KMS-11 (cell line): ENCODE results near the gene ARMH3.

Source experiments
- H2AFZ ChIP-seq: fragments of 200-600 bp; sonication (generic); 2 replicates; pipeline ENCODE4 v1.6.1; 2016; ENCODE audit warnings: antibody characterized with exemption, mixed run types, low read depth
- H3K27ac ChIP-seq: fragments of 200-600 bp; sonication (generic); 2 replicates; pipeline ENCODE4 v1.6.1; 2016; ENCODE audit warnings: mild to moderate bottlenecking, mixed run types
- H3K27me3 ChIP-seq: fragments of 200-600 bp; sonication (generic); 2 replicates; pipeline ENCODE4 v1.6.1; 2017; ENCODE audit warnings: mild to moderate bottlenecking, low read depth, mixed run types, moderate library complexity; ENCODE audit not compliant: insufficient read depth
- H3K36me3 ChIP-seq: fragments of 200-600 bp; sonication (generic); 2 replicates; pipeline ENCODE4 v1.6.1; 2017; ENCODE audit warnings: mild to moderate bottlenecking, mixed run types; ENCODE audit not compliant: insufficient read depth
- H3K4me1 ChIP-seq: fragments of 200-600 bp; sonication (generic); 2 replicates; pipeline ENCODE4 v1.6.1; 2016; ENCODE audit warnings: mild to moderate bottlenecking, low read depth, mixed run types; ENCODE audit not compliant: poor library complexity, severe bottlenecking
- H3K4me2 ChIP-seq: fragments of 200-600 bp; sonication (generic); 2 replicates; pipeline ENCODE4 v1.7.0; 2016; ENCODE audit warnings: mild to moderate bottlenecking, mixed run types
- H3K4me3 ChIP-seq: fragments of 200-600 bp; sonication (generic); IDR thresholded peaks from 2 replicates; pipeline ENCODE4 v1.6.1; 2017; ENCODE audit warnings: low read depth, low read length, mixed read lengths; ENCODE audit not compliant: insufficient read depth
- H3K79me2 ChIP-seq: fragments of 200-600 bp; sonication (generic); 2 replicates; pipeline ENCODE4 v1.6.1; 2016; ENCODE audit warnings: low read depth, mixed run types; ENCODE audit not compliant: insufficient read depth
- H3K9ac ChIP-seq: fragments of 200-600 bp; sonication (generic); 2 replicates; pipeline ENCODE4 v1.6.1; 2016; ENCODE audit warnings: mild to moderate bottlenecking, mixed run types
- H4K20me1 ChIP-seq: fragments of 200-600 bp; sonication (generic); 2 replicates; pipeline ENCODE4 v1.6.1; 2016; ENCODE audit warnings: mild to moderate bottlenecking, mixed run types; ENCODE audit not compliant: insufficient read depth
- TF ChIP-seq, protein P1 (sequence below): fragments of 200-600 bp; sonication (generic); conservative IDR thresholded peaks from 2 replicates; pipeline ENCODE4 v1.6.1; 2017; ENCODE audit warnings: low read depth, mild to moderate bottlenecking, antibody characterized with exemption, low read length, moderate library complexity, mixed read lengths

Gene ARMH3

DNA sequence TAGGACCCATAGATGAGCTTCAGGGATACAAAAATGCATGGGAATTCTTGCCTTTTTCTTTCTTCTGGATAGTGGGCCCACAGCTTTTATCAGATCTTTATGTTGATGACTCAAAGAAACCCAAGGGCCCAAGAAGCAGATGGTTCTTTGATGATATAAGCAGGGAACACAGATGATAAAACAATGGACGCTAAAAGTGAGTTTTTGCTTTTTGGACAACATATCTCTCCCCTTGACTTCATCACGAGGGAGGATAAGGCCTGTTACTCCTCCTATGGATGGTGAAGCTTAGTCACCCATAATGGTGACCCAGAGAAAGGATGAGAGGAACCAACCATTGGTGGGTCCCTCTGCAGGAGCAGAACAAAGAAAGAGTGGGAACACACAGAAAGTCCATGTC lies 231.2 kb downstream of the ARMH3 start:
- H3K4me2 ChIP-seq = no peak overlapping the region
- no peak overlapping the region for H2AFZ ChIP-seq
- H3K27ac ChIP-seq = no peak overlapping the region
- 0 out of 2 replicates have a peak, but pooled peaks cover 2% of the 10 kb centered on the region for H3K79me2 ChIP-seq
- H3K9ac ChIP-seq = no peak overlapping the region
- H3K27me3 ChIP-seq = no peaks in the 10 kb centered on the region
- TF ChIP-seq, protein P1, sequence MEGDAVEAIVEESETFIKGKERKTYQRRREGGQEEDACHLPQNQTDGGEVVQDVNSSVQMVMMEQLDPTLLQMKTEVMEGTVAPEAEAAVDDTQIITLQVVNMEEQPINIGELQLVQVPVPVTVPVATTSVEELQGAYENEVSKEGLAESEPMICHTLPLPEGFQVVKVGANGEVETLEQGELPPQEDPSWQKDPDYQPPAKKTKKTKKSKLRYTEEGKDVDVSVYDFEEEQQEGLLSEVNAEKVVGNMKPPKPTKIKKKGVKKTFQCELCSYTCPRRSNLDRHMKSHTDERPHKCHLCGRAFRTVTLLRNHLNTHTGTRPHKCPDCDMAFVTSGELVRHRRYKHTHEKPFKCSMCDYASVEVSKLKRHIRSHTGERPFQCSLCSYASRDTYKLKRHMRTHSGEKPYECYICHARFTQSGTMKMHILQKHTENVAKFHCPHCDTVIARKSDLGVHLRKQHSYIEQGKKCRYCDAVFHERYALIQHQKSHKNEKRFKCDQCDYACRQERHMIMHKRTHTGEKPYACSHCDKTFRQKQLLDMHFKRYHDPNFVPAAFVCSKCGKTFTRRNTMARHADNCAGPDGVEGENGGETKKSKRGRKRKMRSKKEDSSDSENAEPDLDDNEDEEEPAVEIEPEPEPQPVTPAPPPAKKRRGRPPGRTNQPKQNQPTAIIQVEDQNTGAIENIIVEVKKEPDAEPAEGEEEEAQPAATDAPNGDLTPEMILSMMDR = no peak
- H3K4me1 ChIP-seq = peaks cover 2% of the 10 kb centered on the region
- H3K36me3 ChIP-seq = no peaks in the 10 kb centered on the region
- H3K4me3 ChIP-seq = no peak overlapping the region
- no peaks in the 10 kb centered on the region for H4K20me1 ChIP-seq

DNA sequence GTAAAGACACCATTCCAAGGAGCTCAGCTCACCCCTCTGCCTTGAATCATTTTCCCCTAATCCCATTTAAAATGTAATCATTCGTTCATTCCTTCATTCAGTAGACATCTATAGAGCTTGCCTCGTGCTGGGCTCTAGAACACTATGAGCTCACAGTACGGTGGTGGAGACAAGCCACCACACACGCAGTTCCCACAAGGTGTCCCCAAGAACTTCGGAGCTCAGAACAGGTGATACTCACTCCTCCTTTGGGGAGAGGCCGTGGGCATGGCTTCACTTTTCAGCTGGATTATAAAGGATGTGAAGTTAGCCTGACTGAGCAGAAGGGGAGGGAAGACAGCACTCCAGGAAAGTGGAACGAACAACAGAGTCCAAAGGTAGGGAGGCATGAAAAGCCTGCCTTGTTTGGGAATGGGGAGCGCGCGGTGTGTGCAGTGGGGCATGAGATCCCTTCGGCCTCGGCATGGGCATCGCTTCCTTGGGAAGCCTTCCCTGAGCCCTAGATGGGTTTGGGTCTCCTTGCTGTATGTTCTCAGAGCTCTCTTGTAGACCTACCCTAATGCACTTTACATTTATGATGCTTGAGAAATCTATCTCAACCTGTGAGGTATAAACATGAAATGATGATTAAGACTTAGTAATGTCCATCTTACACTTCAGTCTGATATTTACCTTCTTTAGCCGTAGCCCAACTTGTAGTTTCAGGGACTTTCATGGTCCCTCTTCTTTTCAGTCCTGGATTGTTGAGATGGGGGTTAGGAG lies 236.9 kb downstream of the ARMH3 start:
- H3K4me2 ChIP-seq = peak overlapping the region; percentile 81
- H4K20me1 ChIP-seq = peaks cover 27% of the 10 kb centered on the region
- no peaks in the 10 kb centered on the region for H3K36me3 ChIP-seq
- peaks cover 47% of the 10 kb centered on the region for H3K79me2 ChIP-seq
- H3K27me3 ChIP-seq = no peaks in the 10 kb centered on the region
- peak overlapping the region; percentile 71 for H2AFZ ChIP-seq
- H3K27ac ChIP-seq = peak overlapping the region; percentile 80
- peak overlapping the region; percentile 91 for H3K9ac ChIP-seq
- H3K4me3 ChIP-seq = no peak overlapping the region
- TF ChIP-seq, protein P1 = no peak
- H3K4me1 ChIP-seq = peaks cover 21% of the 10 kb centered on the region

DNA sequence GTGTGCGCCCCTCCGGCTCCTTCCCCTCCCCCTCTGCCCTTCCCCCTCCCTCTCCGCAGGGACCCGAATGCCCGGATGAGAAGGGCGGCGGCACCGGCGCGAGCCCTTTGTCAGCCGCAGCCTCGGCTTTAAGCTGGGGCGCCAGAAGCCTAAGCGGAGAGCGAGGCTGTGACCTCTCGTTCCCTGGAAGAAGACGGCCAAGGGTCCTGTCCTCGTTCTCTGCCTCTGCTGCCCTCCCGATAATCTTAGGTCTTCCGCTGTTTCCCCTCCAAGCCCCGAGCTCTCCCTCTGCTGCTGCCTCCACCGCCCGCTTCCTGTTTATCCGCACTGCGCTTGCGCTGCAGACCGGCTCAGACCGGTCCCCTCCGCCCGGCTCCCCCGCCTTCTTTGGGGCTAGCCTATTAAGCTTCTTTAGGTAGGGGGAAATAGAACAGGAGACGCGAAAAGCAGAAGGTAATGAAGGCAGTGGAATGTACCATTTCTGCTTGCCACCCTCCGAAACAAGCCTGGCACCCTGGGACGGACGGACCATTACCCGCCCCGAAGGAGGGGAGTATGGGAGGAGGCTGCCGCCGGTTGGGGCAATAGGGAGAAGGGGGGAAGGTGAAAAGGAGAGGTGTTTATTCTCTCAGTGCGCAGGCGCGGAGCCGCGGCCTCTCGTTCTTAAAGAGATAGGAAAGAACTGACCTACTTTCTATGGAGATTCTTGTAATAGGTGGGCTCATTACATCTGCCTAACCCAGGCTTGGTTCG lies 237.7 kb downstream of the ARMH3 start, which contains the start of gene OGA:
OGA (minus strand) TSS at position 326 of the 753 bp plus-strand sequence. CDS start 422 bp downstream, outside the sequence.
- H3K27me3 ChIP-seq = no peaks in the 10 kb centered on the region
- peaks cover 54% of the 10 kb centered on the region for H3K79me2 ChIP-seq
- H3K4me2 ChIP-seq = peak within 1 kb of the TSS; percentile 91
- H3K9ac ChIP-seq = peak within 1 kb of the TSS; percentile 91
- no peaks in the 10 kb centered on the region for H3K36me3 ChIP-seq
- H3K4me3 ChIP-seq = no peak within 1 kb of the TSS
- H3K4me1 ChIP-seq = peaks cover 28% of the 10 kb centered on the region
- peak within 1 kb of the TSS; percentile 80 for H3K27ac ChIP-seq
- TF ChIP-seq, protein P1 = no peak
- peak within 1 kb of the TSS; percentile 71 for H2AFZ ChIP-seq
- H4K20me1 ChIP-seq = peaks cover 34% of the 10 kb centered on the region

DNA sequence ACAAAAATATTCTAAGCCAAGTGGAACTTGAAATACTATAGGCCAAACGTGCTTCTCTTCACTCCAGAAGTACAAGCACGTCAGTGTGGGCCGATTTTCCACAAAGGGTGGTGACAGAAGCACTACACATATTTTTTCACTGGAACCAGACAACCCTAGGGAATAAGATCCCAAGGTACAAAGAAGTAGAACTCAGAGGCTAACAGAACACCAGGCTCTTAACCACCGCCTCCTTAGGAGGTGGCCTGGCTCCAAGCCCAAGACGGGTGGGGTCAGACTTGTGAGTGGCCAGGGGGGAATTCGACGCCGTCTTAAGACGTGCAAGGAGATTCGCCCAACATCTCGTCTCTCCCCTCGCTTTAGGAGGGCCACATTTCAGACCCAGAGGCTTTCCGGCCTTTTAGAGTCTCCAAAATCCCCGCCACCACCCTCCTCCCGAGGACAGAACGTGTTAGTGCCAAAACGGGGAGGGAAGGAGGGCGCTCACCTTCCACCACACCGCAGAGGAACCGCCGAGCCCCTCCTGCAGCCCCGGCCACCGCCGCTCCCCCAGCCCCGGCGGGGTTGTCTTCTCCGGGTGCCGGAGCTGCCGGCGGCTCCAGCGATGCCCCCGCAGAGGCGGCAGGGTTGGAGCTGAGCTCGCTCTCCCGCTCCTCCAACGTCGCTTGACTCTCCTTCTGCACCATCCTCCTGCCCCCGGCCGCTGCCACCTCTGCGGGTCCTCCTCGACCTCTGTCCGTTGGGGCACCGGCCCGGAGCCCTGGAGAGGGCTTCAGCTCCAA lies 238.4 kb downstream of the ARMH3 start:
- Histone ChIP-seq H2AFZ (0 out of 2 replicates have a peak overlapping the region, but pooled peaks have one; percentile 0), H3K4me1 (peaks cover 36% of the 10 kb centered on the region), H3K9ac (peak overlapping the region; percentile 91), H3K27me3 (no peaks in the 10 kb centered on the region), H3K27ac (peak overlapping the region; percentile 80), H3K36me3 (peaks cover 4% of the 10 kb centered on the region; the same call in 1 of the 2 replicates), H3K79me2 (peaks cover 62% of the 10 kb centered on the region), H4K20me1 (peaks cover 41% of the 10 kb centered on the region), H3K4me3 (no peak overlapping the region), H3K4me2 (peak overlapping the region; percentile 91)
- TF ChIP-seq, protein P1 = no peak
